GM12801 (cell line): ENCODE data around the gene NAT14.

Source experiments
- TF ChIP-seq, protein P1 (sequence below): IDR thresholded peaks from one replicate; pipeline ENCODE4 v1.5.1; 2011; ENCODE audit warnings: control low read depth; ENCODE audit not compliant: insufficient read length; ENCODE audit errors: extremely low read depth

Gene NAT14

DNA sequence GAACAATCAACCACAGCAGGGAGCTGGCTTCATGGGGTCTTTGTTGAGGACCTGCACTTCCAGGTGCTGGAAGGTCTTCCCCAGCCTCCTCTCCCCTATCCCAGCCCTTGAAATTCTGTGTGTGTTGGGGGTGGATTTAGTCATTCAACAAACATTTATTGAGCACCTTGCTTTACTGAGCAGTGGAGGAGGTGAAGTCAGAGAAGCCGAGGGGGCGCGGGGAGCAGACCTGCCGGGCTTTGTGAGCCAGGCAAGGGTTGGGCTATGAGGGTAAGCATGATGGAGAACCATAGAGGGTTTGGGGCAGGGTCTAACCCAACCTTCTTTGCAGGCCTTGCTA lies 17.0 kb upstream of the NAT14 start:
- TF ChIP-seq, protein P1, sequence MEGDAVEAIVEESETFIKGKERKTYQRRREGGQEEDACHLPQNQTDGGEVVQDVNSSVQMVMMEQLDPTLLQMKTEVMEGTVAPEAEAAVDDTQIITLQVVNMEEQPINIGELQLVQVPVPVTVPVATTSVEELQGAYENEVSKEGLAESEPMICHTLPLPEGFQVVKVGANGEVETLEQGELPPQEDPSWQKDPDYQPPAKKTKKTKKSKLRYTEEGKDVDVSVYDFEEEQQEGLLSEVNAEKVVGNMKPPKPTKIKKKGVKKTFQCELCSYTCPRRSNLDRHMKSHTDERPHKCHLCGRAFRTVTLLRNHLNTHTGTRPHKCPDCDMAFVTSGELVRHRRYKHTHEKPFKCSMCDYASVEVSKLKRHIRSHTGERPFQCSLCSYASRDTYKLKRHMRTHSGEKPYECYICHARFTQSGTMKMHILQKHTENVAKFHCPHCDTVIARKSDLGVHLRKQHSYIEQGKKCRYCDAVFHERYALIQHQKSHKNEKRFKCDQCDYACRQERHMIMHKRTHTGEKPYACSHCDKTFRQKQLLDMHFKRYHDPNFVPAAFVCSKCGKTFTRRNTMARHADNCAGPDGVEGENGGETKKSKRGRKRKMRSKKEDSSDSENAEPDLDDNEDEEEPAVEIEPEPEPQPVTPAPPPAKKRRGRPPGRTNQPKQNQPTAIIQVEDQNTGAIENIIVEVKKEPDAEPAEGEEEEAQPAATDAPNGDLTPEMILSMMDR, result no peak

DNA sequence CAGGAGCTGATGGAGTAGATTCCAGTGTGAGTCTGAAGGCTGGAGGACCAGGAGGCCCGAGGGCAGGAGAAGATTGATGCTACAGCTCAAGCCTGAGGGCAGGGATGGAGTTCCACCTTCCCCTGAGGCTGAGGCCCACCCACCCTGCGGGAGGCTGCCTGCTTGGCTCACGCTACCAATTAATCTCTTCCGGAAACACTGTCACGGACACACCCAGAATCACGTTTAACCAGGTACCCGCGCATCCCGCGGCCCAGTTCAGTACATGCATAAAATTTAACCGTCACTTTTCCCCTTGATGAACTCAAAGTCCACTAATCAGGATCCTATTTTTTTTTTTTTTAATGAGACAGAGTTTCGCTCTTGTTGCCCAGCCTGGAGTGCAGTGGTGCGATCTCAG lies 13.7 kb upstream of the NAT14 start:
- TF ChIP-seq, protein P1, result no peak

DNA sequence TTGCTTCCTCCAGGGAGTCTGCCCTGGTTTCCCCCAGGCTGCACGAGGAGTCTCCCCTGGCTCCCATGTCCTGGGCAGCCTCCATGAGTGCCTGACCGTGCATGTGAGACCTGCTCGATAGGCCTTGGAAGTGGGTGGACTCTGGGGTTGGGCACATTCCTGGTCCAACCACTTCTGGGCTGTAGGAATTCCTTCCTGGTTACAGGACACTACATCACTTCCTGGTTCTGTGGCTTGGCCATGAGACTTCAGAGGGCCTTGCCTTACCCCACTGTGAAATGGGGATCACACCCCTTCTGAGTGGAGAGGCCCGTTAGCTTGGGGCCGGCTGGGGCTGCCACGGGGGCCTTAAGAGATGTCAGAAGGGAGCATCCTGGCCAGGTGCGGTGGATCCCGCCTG lies 12.5 kb upstream of the NAT14 start:
- TF ChIP-seq, protein P1, result no peak

DNA sequence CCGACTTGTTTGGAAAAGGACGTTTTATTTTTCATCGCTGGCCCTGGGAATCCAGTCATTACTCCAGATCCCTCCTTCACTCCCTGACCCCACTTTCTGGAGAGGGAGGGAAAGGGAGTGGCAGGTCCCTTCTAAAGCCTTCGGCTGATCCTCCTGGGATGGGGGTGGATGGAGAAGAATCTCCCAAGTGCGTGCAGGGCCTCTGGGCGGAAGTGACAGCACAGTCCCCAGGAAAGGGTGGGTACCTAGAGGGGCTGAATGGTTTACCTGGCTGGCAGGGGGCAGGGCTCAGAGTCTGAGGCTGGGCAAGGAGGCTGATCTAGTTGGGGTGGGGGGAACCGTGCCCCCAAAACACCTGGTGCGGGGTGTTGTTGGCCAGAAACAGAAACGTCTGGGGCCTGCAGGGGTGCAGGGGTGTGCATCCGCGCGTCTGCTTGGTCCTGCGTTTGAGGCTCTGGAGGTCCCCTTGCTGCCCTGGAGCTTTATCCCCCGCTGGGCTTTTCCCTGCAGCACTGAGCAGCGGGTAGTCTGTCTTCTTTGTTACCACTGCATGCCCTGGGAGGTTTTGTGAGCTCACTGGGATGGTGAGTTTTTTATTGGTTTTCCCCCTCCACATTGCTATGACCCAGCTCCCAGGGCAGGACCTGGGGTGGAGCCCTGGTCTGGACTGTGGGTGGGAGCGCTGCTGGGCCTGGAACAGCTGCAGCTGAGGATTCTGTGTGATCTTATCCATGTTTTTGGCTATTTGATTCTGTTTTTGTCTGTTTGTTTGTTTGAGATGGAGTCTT lies 11.6 kb upstream of the NAT14 start:
- TF ChIP-seq, protein P1, result no peak

DNA sequence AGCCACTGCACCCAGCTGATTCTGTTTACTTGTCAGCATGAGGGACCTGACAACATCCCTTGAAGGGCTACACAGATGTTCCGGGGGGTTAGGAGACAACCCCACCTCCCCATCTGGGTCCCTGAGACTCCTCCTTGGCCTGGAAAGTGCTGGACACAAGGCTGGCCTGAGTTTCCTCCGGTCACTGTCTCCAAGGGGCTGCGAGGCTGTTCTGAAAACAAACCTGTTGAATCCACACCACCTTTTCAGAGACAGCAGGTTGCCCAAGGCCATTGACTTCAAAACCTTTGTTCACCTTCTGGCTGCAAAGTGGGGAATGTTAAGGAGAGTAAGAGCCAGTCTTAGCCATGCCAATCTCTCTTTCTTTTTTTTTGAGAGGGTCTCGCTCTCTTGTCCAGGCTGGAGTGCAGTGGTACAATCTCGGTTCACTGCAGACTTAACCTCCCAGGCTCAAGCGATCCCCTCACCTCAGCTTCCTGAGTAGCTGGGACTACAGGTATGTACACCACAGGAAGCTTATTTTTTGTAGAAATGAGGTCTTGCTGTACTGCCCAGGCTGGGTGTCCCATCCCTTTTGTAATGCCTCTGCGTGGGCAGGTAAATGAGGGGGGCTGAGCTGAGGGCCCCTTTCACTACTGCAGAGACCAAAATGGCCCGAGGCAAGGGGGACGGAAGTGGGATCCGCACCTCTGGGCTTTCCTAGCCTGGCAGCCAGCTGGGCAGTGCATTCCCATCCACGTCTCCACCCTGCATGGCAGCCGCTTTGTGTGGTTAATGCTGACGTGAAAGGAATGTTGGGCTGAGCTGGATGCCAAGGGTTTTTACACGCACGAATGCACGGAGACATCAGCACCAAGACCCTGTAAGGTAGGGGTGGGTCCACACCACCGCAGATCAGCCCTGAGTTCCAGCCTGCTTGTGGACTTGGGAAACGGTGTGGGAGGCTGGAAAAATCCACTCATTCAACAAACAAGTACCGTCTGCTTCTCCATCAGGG lies 10.4 kb upstream of the NAT14 start:
- TF ChIP-seq, protein P1, result no peak

DNA sequence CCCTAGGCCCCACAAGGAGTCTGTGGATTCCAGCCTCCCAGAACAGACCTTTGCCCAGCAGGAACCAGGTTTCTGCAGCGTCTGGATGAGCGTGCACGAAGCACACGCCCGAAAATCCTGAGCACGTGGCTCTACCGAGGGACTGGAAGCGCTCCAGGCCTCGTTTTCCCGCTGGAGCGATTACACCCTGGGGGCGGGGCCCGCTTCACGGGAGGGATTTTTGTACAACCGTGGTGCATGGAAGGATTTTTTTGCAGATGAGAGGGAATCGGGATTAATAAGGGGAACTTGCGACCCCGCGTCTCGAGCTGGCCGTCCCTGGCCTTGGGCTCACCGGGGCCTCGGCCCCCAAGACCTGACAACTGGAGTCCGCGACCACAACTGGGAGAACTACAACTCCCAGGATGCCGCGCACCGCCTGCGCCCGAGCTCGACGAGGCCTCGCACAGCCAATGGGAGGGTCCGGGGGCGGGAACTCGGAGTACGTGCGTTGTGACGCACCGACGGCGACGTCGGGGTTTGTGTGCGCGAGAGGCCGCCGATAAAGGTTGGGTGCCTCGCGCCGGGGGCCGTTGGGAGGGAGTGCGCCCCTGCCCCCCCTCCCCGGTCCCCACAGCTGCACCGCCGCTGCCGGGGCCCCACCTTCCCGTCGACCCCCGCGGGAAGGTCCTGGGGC lies 8.8 kb upstream of the NAT14 start, which contains the start of gene ZNF628:
TSS of gene ZNF628 (plus strand) at position 518 of the 676 bp plus-strand sequence. CDS start 3,294 bp downstream, outside the sequence.
- TF ChIP-seq, protein P1, result no peak

DNA sequence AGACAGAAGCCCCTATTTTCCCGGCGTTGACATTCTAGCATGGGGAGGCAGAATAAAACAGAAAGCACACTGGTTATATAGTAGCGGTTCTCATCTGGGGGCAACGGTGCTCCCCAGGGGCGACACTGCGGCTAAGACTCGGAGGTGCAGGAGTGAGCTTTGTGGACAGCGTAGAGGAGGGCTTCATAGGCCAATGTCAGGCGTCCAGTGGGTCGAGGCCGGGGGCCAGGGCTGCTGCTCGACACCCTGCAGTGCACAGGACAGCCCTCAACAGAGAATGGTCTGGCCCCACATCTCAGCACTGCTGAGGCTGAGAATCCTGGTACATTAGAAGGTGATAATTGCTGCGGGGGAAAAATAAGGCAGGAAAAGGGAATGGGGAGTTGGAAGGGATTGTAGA lies 7.1 kb upstream of the NAT14 start:
- TF ChIP-seq, protein P1, result no peak
